GM12801 (cell line): ENCODE results near the gene CPNE6.

ENCODE experiments used
- CTCF ChIP-seq: IDR thresholded peaks from one replicate; pipeline ENCODE4 v1.5.1; 2011; ENCODE audit warnings: control low read depth; ENCODE audit not compliant: insufficient read length; ENCODE audit errors: extremely low read depth

CPNE6 gene

GRCh38 chr14:24051176-24051788, 20.1 kb upstream of the CPNE6 start:
- no peak for TF ChIP-seq CTCF

GRCh38 chr14:24051789-24052655, 19.3 kb upstream of the CPNE6 start, which contains the start of gene CARMIL3:
CARMIL3 (plus strand) TSS chr14:24052009; CDS start chr14:24052154, 145 bp downstream.
- no peak for TF ChIP-seq CTCF

- no peak for TF ChIP-seq CTCF
Observed at GRCh38 chr14:24052656-24053547, 18.5 kb upstream of the CPNE6 start.

- TF ChIP-seq CTCF = no peak
Observed at GRCh38 chr14:24053548-24054323, 17.6 kb upstream of the CPNE6 start.

GRCh38 chr14:24054324-24054641, 17.1 kb upstream of the CPNE6 start:
- no peak for TF ChIP-seq CTCF

DNA sequence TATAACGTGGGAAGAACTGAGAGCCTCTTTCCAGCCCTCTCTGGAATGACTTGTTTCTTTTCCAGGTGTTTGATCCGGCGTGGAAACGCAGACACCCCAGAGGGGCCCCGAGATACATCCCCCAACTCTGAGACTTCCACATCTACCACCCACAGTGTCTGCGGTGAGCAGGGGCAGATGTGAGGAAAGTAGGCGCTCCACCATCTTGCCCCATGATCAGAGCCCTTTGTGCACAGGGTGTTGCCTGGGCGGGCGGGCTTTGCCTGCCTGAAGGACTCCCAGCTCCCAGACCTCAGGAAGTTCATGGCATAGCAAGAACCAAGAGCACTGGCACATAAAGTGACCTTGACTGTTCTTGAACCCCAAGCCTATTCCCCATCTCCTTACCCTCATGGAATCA, 16.7 kb upstream of the CPNE6 start:
- TF ChIP-seq CTCF = no peak
